ENCODE measurements around the gene CCR4. TPM values are rescaled to one million over a fixed set of nuclear protein-coding genes. Genes with fewer than 3 reads are reported as not detected.

Gene CCR4
- total RNA-seq, 2 donors from 2014 or later, result 0.11 TPM; not detected in 1

- H3K4me3 ChIP-seq (ENCODE audit: low read length), result peak overlapping the region; percentile 32
- no peak overlapping the region for H3K27ac ChIP-seq (ENCODE audit: low read depth, low read length)
- H3K27me3 ChIP-seq (ENCODE audit: control insufficient read depth, insufficient read depth, low read length, poor library complexity, severe bottlenecking), result no peaks in the 10 kb centered on the region
- Mint-ChIP-seq H3K4me3 (peak overlapping the region; percentile 17), H3K27me3 (ENCODE audit: insufficient read depth) (no peaks in the 10 kb centered on the region), H3K9me3 (no peaks in the 10 kb centered on the region), H3K27ac (peak overlapping the region; percentile 22), H3K36me3 (ENCODE audit: low read depth) (peaks cover 13% of the 10 kb centered on the region), H3K4me1 (peaks cover 20% of the 10 kb centered on the region)
- H3K9me3 ChIP-seq (ENCODE audit: control insufficient read depth, low read length), result no peaks in the 10 kb centered on the region
- peak; percentile 60 for DNase-seq
- TF ChIP-seq, protein P1, sequence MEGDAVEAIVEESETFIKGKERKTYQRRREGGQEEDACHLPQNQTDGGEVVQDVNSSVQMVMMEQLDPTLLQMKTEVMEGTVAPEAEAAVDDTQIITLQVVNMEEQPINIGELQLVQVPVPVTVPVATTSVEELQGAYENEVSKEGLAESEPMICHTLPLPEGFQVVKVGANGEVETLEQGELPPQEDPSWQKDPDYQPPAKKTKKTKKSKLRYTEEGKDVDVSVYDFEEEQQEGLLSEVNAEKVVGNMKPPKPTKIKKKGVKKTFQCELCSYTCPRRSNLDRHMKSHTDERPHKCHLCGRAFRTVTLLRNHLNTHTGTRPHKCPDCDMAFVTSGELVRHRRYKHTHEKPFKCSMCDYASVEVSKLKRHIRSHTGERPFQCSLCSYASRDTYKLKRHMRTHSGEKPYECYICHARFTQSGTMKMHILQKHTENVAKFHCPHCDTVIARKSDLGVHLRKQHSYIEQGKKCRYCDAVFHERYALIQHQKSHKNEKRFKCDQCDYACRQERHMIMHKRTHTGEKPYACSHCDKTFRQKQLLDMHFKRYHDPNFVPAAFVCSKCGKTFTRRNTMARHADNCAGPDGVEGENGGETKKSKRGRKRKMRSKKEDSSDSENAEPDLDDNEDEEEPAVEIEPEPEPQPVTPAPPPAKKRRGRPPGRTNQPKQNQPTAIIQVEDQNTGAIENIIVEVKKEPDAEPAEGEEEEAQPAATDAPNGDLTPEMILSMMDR (conservative IDR thresholded peaks at IDR 0.05), result no peak
- no peak overlapping the region for H3K9ac ChIP-seq (ENCODE audit: extremely low read depth, low read length, poor library complexity, severe bottlenecking)
- 71 to 72% methylated on average over 9 to 10 of the region's 10 CpGs for WGBS, 2 experiments (ENCODE audit: insufficient coverage in 1 of 2, insufficient read length in 1 of 2)
- H3K36me3 ChIP-seq (ENCODE audit: control insufficient read depth, insufficient read depth, low read length), result peaks cover 3% of the 10 kb centered on the region
- H3K4me1 ChIP-seq (ENCODE audit: control insufficient read depth, insufficient read depth, low read length), result peaks cover 10% of the 10 kb centered on the region
These were observed 47.4 kb downstream of the CCR4 start for GRCh38 chr3:32998631-32999451.

GRCh38 chr3:33000691-33001385 is 49.4 kb downstream of the CCR4 start:
- H3K9me3 Mint-ChIP-seq, result no peaks in the 10 kb centered on the region

DNA sequence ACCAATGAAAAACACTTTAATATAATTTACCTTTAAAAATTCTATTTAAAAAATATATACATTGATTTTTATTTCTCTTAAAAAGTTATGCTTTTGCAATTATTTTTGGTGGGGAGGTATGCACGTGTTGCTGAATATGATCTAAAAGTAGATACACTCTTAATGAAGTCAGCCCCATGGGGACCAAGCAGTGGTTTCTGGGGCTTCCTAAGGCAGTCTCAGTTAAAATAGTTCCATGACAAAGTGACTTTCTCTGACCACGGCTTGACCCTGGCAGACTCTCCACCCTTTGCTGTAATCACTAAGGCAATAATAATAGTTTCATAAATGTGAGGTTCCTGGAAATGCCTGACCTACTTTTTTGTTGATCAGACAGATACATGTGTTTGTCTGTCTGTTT is 50.4 kb downstream of the CCR4 start:
- TF ChIP-seq, protein P1 (conservative IDR thresholded peaks at IDR 0.05), result no peak
- Histone ChIP-seq H3K4me3 (ENCODE audit: low read length) (no peak overlapping the region), H3K9ac (ENCODE audit: extremely low read depth, low read length, poor library complexity, severe bottlenecking) (no peak overlapping the region), H3K4me1 (ENCODE audit: control insufficient read depth, insufficient read depth, low read length) (peaks cover 14% of the 10 kb centered on the region), H3K27me3 (ENCODE audit: control insufficient read depth, insufficient read depth, low read length, poor library complexity, severe bottlenecking) (no peaks in the 10 kb centered on the region), H3K27ac (ENCODE audit: low read depth, low read length) (no peak overlapping the region), H3K36me3 (ENCODE audit: control insufficient read depth, insufficient read depth, low read length) (peaks cover 11% of the 10 kb centered on the region), H3K9me3 (ENCODE audit: control insufficient read depth, low read length) (peaks cover 6% of the 10 kb centered on the region)
- peaks cover 30% of the 10 kb centered on the region for H3K4me1 Mint-ChIP-seq
- H3K27me3 Mint-ChIP-seq (ENCODE audit: insufficient read depth), result no peaks in the 10 kb centered on the region
- H3K4me3 Mint-ChIP-seq, result no peak overlapping the region
- 89 to 90% methylated on average over 1 to 2 of the region's 2 CpGs for WGBS, 2 experiments (ENCODE audit: insufficient coverage in 1 of 2, insufficient read length in 1 of 2)
- H3K9me3 Mint-ChIP-seq, result no peaks in the 10 kb centered on the region
- H3K27ac Mint-ChIP-seq, result no peak overlapping the region
- no peak for DNase-seq
- H3K36me3 Mint-ChIP-seq (ENCODE audit: low read depth), result peaks cover 22% of the 10 kb centered on the region

More at GRCh38 chr3:33000691-33001385, 49.4 kb downstream of the CCR4 start:
- no peak overlapping the region for H3K4me3 Mint-ChIP-seq
- H3K27me3 ChIP-seq (ENCODE audit: control insufficient read depth, insufficient read depth, low read length, poor library complexity, severe bottlenecking), result no peaks in the 10 kb centered on the region
- H3K27ac ChIP-seq (ENCODE audit: low read depth, low read length), result no peak overlapping the region
- H3K36me3 Mint-ChIP-seq (ENCODE audit: low read depth), result peaks cover 22% of the 10 kb centered on the region
- H3K4me1 ChIP-seq (ENCODE audit: control insufficient read depth, insufficient read depth, low read length), result peaks cover 14% of the 10 kb centered on the region
- H3K9ac ChIP-seq (ENCODE audit: extremely low read depth, low read length, poor library complexity, severe bottlenecking), result no peak overlapping the region
- WGBS, 2 experiments (ENCODE audit: insufficient coverage in 1 of 2, insufficient read length in 1 of 2), result 94 to 100% methylated on average over 3 of the region's 3 CpGs
- peaks cover 28% of the 10 kb centered on the region for H3K4me1 Mint-ChIP-seq
- TF ChIP-seq, protein P1 (conservative IDR thresholded peaks at IDR 0.05), result no peak
- H3K4me3 ChIP-seq (ENCODE audit: low read length), result no peak overlapping the region
- peaks cover 6% of the 10 kb centered on the region for H3K9me3 ChIP-seq (ENCODE audit: control insufficient read depth, low read length)
- no peak overlapping the region for H3K27ac Mint-ChIP-seq
- H3K36me3 ChIP-seq (ENCODE audit: control insufficient read depth, insufficient read depth, low read length), result peaks cover 14% of the 10 kb centered on the region
- H3K27me3 Mint-ChIP-seq (ENCODE audit: insufficient read depth), result no peaks in the 10 kb centered on the region
- no peak for DNase-seq

All from endodermal cell (in vitro differentiated cells).